ENCODE measurements around the gene CLCN3.
"Not testable (repeated sequence)": the region's sequence is repeated elsewhere in the genome, so short reads cannot be mapped to it uniquely, and the experiment has no call there.

CLCN3 gene

DNA sequence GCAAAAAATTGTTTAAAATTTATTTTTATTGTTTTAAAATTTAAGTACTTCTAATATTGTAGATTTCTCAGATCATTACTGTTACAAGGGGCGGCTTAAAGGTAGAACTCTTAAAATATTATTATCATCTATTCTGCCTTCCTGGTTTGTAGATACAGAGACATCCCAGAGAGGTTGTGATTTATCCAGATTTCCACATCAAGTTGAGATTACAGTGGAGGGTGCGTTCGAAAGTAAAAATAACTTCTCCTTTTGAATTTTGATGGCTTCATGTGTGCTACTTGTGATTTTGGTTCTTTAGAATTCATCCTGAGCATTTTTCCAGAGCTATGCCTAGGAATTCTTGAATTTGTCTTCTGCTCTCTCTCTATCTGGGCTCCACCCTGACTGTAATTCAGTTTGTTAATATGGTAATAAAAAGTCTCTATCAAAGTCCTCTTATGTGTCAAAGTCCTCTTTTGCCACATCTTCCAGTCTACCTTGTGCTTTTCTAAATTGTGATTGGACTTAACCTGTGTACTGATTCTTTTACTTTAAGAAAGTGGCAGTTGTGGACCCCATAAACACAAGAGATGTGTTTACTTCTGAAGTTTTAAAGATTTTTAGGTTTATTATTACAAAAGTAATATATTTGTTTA is 37.2 kb downstream of the CLCN3 start:
- no peak for DNase-seq (ENCODE audit: low spot score)

DNA sequence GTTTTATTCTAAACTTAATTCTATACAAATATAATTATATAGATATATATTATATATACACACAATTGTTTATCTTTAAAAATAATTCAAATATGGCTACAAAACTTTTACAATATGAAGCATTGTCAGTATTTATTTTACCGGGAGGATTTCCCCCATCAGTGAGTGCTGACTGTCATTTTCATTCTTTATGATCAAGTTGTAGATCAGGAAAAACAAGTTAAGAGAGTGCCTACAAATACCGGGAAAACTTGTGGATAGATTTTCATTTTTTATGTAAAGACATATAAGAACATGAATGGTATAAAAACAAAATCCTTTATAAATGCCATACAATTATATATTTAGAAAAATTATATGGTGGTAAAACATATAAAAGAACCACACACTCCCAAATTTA is 37.8 kb downstream of the CLCN3 start:
- no peak for DNase-seq (ENCODE audit: low spot score)

DNA sequence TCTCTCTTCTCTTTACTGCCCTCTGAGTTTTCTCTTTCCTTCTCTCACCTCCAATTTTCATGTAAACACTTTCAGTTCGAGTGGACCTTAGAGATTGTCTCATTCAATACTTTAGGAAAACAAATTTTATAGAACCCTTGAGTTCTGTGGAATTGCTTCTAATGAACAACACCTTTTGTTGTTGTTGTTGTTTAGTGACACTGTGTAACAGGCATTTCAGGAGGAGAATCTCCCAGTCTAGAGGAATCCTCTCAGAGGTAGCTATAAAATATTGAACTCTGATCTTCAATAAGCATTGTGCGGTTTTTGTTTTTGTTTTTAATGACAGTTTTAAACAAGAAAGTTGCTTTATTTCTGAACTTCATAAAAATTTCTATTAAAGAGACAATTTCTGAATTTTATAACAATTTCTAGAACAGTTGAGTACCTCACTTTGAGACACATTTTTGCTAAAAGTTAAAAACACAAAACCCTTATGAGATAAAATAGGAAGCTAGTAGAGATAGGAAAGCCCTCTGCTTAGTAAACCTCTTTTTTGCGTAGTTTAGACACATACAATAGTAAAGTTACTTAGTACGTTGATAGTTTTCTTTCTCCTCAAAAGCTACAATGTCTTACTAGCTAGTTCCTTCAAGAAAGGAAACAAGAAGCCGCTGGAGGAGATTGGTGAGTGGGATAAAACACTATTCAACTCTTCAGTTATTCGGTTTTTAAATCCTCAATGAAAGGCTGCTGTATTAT is 38.8 kb downstream of the CLCN3 start:
- no peak for DNase-seq (ENCODE audit: low spot score)

DNA sequence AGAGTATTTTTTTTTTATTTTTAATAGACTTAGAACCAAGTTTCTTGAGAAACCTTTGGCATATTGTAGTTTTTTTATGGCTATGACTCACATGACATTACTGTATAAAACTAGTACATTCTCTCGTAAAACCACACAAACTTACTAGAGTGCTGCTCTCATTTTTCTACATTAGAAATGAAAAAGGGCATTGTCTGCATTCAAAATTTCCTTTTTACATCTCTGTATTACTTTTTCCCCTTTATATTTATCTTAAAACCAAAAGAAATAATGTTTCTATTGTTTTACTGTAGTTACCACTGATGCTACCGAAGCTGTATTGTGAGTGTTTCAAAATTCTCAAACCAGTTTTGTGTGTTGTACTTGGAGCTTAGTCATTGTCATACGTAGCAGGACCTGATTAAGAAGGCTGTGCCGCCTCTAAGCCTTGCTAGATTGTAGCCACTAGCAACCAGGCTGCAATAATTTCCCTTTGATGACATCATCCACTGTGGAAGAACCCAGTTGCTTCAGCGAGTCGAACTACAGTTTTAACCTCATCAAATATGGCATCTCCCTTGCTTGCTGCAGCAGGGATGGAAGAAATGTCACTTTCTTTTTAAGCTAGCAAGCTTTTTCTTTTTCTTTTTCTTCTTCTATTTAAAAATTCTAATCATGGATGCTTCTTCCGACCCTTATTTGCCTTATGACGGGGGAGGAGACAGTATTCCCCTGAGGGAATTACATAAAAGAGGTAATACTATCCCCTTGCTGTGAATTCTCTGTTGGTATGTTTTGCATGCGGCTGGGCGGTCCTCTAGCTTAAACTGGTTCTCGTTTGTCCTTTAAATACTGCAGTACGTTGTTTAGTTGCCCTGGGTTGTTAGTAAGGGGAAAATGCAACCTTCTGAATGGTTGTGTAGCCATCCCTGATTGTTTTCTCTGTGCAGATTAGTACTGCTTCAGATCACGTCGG is 39.6 kb downstream of the CLCN3 start:
- peak; percentile 36 for DNase-seq (ENCODE audit: low spot score)

DNA sequence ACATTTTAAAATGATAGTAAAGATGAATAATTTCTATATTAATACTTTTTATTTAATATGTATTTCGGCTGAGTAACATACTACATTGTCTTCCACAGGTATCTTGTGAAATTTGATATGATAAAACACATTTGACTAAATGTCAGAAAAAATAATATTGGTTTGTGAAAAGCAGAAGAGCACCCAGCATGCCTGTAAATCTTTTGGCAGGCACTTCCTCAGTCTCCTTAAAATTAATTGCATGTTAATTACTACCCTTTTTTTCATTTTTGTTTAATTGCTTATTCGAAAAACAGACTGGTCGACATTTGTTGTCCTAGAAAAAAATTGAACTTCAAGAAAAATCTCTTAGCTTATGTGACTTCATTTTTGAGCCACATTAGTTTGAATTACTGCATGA is 40.6 kb downstream of the CLCN3 start:
- DNase-seq (ENCODE audit: low spot score) = no peak

DNA sequence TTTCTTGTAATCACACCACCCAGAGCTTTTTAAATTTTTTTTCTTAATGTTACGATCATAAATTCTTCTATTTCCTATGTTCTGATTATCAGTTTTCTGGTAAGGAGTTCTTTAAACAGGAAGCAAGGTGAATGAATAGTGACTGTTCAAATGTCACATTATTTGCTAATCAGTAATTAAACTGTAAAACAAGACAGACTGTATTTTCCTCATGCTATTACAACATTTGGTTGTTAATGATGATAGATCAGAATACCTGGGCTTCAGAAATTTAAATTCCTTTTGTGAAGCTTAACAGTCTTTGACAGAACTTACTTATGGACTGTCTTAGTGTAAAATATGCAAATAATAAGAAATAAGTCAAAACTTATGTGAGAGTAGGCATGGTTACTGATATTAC is 41.4 kb downstream of the CLCN3 start:
- no peak for DNase-seq (ENCODE audit: low spot score)

DNA sequence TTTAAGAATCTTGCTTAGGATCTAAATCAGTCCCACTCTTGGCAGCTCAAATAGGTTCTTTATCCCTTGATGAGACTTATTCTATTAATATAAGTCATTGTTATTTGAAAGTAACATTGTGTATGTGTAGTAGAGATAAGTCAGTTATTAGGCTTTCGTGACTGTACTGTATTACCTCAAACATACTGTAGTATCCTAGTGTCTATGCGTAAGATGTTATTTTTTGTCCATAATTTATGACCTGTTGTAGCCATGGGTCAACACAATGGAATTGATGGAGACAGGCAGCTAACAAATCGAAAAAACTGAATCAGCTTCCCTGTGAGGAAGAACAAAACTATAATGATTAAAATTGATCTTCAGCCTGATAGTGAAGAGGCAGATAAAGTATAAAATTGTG is 41.8 kb downstream of the CLCN3 start:
- no peak for DNase-seq (ENCODE audit: low spot score)

DNA sequence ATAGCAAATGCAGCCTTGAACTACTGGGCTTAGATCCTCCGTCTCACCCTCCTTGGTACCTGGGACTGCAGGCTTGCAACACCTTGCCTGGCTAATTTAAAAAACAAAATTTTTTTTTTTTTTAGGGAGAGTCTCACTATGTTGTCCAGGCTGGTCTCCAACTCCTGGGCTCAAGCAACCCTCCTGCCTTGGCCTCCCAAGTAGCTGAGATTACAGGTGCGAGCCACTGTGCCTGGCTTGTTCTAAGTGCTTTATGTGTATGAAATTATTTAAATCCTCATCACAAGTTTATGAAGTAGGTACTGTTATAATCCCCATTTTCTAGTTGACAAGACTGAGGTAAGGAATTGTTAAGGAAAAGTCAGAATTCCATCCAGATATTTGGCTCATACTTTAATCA is 43.0 kb downstream of the CLCN3 start:
- DNase-seq (ENCODE audit: low spot score) = no peak

DNA sequence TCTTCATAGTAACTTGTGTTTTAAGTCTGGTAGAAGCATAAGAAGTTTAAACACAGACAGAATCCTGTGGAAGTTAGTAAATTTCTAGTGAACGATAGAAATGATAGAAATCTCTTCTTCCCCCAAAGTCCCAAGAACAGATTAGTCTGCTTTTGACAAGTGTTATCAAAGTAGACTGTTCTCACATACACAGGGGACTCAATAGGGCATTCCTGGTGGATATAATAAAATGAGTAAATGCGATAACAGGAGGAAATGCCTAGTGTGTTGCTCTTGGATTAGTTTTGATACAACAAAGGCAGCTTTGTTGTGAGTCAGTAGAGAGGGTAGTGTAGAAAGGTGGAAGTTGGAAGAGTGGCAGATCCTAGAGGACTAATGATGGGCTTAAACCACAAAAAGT is 43.5 kb downstream of the CLCN3 start:
- DNase-seq (ENCODE audit: low spot score) = no peak

DNA sequence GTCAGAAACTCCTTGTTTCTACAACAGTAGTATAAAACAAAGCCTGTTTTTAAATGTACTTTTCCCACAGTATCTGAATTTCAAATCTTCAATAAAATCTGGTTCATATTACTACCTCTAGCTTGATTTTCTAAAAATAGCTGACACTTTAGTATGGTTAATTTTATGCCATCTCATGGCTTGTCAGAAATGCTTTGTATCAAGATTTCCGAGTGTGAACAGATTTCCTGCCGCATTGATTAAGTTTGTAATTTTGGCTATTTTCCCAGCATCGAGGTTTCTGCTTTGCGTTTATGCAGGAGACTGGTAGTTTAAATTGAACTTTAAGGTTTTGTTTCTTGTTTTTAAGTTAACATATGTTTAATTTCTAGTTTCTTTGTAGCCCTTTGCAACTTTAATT is 44.2 kb downstream of the CLCN3 start:
- no peak for DNase-seq (ENCODE audit: low spot score)

DNA sequence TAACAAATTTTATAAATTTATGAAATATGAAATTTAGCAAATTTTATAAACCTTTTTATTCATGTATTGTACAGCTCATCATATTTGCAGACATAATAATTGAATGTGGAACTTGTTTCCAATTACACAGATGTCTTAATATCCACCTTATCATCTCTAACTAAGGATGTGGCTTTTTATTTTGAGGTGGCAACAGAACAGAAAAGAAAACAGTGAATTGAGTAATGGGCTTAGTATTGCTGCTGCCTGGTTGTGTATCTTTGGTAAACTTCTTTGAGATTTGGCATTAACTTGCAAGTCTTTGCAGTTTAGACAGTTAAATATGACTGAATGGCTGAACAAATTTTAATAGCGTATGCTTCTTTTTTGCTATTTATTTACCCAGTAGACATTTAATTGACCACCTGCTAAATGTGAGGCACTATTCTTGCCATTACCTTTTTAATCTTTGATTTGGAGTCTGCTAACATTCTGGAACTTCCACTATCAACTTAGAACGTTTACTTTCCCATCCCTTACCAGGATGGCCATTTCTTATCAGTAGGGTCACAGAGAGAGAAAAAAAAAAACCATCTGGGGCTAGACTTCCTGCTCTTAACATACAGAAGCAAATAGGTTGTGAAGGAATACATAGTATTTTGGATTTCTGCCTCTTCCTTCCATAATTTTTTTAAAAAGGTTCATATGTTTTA is 44.8 kb downstream of the CLCN3 start:
- DNase-seq (ENCODE audit: low spot score) = no peak

DNA sequence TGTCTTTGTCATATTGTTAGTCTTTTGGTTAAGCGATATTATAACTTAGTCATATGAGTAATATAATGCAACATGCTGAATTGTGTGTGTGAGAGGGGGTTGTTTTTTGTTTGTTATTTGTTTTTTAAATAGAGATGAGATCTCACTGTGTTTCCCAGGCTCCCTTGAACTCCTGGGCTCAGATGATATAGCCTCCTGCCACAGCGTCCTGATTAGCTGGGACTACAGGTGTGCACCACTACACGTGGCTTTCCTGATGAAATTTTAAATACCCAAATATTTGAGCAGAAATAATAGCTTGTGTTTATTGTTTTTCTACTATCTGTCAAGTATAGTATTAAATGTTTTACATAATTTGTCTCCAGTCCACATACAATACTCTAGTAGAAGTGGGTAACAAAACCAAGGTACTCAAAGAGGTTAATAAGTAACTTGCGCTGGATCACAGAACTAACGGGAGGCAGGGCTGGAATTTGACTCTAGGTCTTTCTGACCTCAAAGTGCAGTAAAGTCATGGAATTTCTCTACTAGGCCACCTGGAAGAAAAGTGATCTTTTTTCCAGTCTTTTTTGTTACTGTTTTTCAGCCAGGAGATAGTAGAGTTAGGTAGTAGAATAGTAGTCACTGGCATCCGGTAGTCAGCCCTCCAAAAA is 47.8 kb downstream of the CLCN3 start:
- peak; percentile 31 for DNase-seq (ENCODE audit: low spot score)

DNA sequence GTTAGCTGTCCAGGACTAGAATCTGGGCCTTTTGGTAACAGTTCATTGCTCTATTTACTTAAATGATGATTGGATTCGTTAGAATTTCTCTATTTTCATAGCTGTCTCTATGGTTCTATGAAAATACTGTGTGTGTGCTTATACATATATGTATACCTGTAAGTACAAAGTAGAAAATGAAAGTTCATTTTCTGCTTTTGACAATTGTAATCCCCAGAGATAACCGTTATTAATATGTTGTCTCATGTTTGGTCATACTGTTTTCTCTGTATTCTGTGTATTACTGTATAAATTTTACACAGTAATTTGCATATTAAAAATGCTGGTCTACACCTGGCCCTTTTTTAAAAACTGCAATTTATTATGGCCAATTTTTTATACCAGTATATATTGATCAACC is 55.4 kb downstream of the CLCN3 start:
- no peak for DNase-seq (ENCODE audit: low spot score)

DNA sequence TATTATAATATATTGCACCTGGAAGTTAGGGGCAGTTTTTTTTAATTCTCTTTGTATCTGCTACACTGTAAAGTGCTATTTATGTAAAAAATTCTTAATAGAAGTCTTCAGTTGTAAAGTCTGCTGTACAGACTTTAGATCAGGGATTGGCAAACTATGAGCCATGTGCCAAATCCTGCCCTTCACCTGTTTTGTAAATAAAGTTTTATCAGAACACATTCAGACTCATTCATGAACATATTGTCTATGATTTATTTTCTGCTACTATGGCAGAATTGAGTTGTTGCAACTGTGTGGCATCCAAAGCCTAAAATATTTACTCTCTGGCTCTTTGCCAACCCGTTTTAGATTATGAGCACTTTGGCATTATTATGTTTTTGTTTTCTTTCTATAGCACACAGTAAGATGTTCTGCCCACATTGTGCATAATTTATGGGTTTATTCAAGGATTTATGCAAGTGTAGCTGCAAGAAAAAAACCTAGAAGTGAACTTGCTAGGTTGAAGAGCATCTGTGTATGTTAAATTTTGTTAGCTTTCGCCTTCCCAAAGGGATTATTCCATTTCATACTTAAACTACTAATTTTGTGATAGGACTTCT is 56.9 kb downstream of the CLCN3 start:
- no peak for DNase-seq (ENCODE audit: low spot score)

DNA sequence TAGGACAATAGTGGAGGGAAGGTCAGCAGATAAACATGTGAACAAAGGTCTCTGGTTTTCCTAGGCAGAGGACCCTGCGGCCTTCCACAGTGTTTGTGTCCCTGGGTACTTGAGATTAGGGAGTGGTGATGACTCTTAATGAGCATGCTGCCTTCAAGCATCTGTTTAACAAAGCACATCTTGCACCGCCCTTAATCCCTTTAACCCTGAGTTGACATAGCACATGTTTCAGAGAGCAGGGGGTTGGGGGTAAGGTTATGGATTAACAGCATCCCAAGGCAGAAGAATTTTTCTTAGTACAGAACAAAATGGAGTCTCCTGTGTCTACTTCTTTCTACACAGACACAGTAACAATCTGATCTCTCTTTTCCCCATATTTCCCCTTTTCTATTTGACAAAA is 58.1 kb downstream of the CLCN3 start:
- DNase-seq (ENCODE audit: low spot score) = not testable (repeated sequence)

DNA sequence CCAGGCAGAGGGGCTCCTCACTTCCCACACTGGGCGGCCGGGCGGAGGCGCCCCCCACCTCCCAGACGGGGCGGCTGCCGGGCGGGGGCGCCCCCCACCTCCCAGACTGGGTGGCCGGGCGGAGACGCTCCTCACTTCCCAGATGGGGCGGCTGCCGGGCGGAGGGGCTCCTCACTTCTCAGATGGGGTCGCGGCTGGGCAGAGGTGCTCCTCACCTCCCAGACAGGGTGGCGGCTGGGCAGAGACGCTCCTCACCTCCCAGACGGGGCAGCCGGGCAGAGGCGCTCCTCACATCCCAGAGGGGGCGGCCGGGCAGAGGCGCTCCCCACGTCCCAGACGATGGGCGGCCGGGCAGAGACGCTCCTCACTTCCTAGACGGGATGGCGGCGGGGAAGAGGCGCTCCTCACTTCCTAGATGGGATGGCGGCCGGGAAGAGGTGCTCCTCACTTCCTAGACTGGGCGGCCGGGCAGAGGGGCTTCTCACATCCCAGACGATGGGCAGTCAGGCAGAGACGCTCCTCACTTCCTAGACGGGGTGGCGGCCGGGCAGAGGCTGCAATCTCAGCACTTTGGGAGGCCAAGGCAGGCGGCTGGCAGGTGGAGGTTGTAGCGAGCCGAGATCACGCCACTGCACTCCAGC is 58.7 kb downstream of the CLCN3 start:
- DNase-seq (ENCODE audit: low spot score) = not testable (repeated sequence)

DNA sequence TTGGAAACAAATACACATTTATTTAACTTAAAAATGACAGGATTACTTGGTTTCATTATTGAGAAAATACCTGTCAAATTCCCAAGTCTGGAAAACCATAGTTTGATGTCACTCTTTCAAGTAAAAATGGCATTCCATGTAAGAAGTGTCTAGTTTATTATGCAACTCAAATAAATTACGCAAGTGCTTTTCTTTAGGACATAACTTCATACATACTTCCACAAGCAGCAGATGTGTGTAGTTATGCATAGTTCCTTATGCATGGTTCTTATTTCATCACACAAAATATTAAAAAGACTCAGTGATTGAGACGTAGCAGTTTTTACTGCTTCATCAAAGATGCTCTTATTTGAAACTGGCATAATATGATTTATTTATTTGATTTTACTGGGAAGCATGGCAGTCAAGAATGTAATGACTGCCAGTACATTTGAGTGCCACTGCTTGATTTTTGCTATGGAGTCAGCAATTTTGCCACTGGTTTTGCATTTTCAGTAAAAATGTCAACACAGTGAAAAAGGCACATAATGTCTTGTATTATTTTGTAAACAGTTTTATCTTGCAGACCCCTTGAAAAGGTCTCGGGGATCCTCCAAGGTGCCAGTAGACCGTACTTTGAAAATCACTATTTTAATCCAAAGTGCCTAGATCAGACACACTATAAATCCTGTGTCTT is 62.1 kb downstream of the CLCN3 start:
- DNase-seq (ENCODE audit: low spot score) = no peak

DNA sequence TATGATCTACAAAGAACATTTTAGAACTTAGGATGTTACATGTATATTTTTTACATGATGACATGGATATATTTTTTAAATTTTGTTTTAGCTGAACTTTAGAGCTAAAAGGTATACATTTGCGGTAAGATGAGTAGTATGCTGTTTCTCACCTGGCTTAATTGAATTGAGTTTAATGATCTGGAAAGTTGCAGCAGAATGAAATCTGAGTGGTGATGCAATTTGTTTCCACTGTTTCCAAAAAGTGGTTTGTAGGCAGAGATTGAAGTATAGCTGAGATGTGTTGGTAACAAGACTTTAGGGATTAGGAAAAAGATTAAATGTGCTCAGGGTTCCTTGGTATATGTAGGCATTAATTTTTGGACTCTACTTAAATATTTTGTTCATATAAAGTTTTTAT is 69.3 kb downstream of the CLCN3 start:
- DNase-seq (ENCODE audit: low spot score) = no peak

DNA sequence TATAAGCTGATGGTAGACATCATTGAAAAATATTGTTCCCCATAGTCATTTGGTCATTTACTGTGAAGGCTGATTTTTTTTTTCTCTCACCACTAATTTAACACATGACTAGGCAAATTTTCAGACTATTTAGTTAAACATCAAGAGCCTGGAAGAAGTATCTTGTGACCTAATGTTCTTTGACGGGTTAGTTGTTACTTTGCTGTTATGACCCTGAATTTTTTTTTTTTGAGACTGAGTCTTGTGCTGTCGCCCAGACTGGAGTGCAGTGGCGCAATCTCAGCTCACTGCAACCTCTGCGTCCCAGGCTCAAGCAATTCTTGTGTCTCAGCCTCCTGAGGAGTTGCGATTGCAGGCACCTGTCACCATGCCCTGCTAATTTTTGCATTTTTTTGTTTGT is 70.4 kb downstream of the CLCN3 start:
- DNase-seq (ENCODE audit: low spot score) = no peak

DNA sequence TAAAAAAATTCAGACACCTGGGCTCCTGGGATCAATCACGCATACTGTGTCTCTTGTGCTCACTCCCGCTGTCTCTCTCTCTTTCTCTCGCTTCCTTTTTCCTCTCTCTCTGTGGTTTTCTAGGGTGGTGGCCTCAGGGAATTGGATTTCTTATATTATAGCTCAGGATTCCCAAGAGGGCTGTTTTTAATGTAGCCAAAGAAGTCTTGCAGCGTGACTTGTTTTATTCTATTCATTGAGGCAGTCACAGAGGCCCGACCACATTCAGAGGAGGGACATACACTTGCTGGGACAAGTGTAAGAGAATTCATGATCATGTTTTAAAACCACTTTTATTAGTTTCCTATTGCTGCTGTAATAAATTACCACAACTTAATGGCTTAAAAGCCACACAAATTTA is 78.0 kb downstream of the CLCN3 start:
- DNase-seq (ENCODE audit: low spot score) = no peak

All from HuH-7.5 (cell line).